Sigmoid colon (tissue), 3 donors: ENCODE results near the gene SNX8.

Experiments
- POLR2A ChIP-seq, 2 donors: fragments of 450-650 bp; IDR thresholded peaks; one replicate each; pipeline ENCODE4 v1.6.1; 2016; ENCODE audit warnings: antibody characterized with exemption in 2 of 2, mild to moderate bottlenecking in 2 of 2, moderate library complexity in 2 of 2
- TF ChIP-seq, protein P1 (sequence below), 4 experiments: fragments of 450-650 bp in 3 of 4; fragments of 200-600 bp in 1 of 4; IDR thresholded peaks; one replicate each; pipeline ENCODE4 v1.5.1; 2016 to 2019; ENCODE audit warnings: antibody characterized with exemption in 4 of 4, mild to moderate bottlenecking in 3 of 4, moderate library complexity in 2 of 4

DNA sequence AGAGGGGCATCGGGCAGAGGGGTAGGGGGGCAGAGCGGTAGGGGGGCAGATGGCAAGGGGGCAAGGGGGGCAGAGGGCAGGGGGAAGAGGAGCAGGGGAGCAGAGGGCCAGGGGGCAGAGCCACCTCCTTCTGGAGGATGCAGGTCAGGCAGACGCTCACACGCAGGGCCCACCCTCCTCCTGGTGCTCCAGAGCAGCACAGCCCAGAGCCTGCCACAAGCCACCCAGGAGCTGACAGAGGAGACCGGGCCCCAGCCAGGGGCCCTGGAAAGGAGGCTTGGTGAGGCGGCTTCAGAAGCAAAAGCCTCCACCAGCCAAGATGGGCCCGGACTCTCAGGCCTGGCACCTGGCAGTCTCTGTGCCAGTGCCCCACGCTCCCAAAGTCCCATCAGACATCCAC, 94.6 kb downstream of the SNX8 start:
- TF ChIP-seq POLR2A (IDR thresholded peaks at IDR 0.05) = no peak
- TF ChIP-seq, protein P1, sequence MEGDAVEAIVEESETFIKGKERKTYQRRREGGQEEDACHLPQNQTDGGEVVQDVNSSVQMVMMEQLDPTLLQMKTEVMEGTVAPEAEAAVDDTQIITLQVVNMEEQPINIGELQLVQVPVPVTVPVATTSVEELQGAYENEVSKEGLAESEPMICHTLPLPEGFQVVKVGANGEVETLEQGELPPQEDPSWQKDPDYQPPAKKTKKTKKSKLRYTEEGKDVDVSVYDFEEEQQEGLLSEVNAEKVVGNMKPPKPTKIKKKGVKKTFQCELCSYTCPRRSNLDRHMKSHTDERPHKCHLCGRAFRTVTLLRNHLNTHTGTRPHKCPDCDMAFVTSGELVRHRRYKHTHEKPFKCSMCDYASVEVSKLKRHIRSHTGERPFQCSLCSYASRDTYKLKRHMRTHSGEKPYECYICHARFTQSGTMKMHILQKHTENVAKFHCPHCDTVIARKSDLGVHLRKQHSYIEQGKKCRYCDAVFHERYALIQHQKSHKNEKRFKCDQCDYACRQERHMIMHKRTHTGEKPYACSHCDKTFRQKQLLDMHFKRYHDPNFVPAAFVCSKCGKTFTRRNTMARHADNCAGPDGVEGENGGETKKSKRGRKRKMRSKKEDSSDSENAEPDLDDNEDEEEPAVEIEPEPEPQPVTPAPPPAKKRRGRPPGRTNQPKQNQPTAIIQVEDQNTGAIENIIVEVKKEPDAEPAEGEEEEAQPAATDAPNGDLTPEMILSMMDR (IDR thresholded peaks at IDR 0.05) = no peak
